Measurements from ENCODE around the gene INSL3.
"Not testable (repeated sequence)": the region's sequence is repeated elsewhere in the genome, so short reads cannot be mapped to it uniquely, and the experiment has no call there.

The INSL3 gene

DNA sequence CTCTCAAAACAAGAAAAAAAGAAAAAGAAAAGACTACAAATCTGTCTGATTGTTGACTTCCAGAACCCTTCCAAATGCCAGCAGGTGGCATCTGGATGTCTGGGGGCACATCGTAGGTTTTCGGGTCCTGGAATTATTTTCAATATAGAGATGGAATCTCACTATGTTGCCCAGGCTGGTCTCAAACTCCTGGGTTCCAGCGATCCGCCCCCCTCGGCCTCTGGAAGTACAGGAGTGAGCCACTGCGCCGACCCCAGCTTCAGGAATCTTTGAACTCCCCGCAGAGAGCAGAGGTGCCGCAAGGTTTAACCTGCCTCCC, 26.9 kb downstream of the INSL3 start:
- H3K27me3 ChIP-seq: peaks cover 5% of the 10 kb centered on the region; the same call in 1 of the 2 replicates
- H3K4me1 ChIP-seq: peaks cover 6% of the 10 kb centered on the region
- DNase-seq: no peak
- H3K36me3 ChIP-seq: no peaks in the 10 kb centered on the region
- TF ChIP-seq CTCF (IDR thresholded peaks at IDR 0.05; ENCODE audit: low read depth, low read length): no peak
- no peak overlapping the region for H3K4me3 ChIP-seq (ENCODE audit: low read depth, low read length)
- H3K9me3 ChIP-seq: no peaks in the 10 kb centered on the region

- no peak overlapping the region for H3K4me3 ChIP-seq (ENCODE audit: low read depth, low read length)
- TF ChIP-seq CTCF (IDR thresholded peaks at IDR 0.05; ENCODE audit: low read depth, low read length): no peak
- H3K27me3 ChIP-seq: peaks cover 5% of the 10 kb centered on the region; the same call in 1 of the 2 replicates
- H3K36me3 ChIP-seq: no peaks in the 10 kb centered on the region
- H3K9me3 ChIP-seq: no peaks in the 10 kb centered on the region
- H3K4me1 ChIP-seq: peaks cover 6% of the 10 kb centered on the region
- no peak for DNase-seq
These were observed 31.1 kb downstream of the INSL3 start for GRCh38 chr19:17790059-17790780.

GRCh38 chr19:17788632-17789031, 32.7 kb downstream of the INSL3 start:
- no peak for TF ChIP-seq CTCF (IDR thresholded peaks at IDR 0.05; ENCODE audit: low read depth, low read length)
- Histone ChIP-seq H3K4me1 (peaks cover 3% of the 10 kb centered on the region), H3K36me3 (no peaks in the 10 kb centered on the region), H3K9me3 (no peaks in the 10 kb centered on the region), H3K27me3 (no peaks in the 10 kb centered on the region), H3K4me3 (ENCODE audit: low read depth, low read length) (no peak overlapping the region)
- no peak for DNase-seq

DNA sequence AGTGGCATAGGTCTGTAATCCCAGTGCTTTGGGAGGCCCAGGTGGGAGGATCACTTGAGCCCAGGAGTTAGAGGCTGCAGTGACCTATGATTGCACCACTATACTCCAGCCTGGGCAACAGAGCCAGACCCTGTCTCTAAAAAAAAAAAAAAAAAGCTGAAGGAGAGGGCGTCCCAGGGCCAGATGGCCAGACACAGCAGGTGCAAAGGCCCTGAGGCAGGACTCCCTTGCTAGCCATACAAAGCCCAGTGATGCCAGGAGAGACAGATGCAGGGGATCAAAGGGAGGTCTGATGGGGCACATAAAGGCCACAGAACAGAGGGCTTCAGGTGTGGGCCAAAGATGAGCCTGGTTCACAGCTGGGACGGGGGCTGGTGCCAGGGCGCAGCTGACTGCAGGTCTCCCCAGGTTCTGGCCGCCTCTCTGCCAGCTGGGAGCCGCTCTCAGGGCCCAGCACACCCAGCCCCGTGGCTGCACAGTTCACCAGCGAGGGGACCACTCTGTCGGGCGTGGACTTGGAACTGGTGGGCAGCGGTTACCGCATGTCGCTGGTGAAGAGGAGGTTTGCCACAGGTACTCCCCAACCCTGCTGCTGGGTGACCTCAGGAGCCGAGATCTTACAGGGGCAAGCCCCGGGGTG, 33.9 kb downstream of the INSL3 start:
- peaks cover 3% of the 10 kb centered on the region for H3K4me1 ChIP-seq

DNA sequence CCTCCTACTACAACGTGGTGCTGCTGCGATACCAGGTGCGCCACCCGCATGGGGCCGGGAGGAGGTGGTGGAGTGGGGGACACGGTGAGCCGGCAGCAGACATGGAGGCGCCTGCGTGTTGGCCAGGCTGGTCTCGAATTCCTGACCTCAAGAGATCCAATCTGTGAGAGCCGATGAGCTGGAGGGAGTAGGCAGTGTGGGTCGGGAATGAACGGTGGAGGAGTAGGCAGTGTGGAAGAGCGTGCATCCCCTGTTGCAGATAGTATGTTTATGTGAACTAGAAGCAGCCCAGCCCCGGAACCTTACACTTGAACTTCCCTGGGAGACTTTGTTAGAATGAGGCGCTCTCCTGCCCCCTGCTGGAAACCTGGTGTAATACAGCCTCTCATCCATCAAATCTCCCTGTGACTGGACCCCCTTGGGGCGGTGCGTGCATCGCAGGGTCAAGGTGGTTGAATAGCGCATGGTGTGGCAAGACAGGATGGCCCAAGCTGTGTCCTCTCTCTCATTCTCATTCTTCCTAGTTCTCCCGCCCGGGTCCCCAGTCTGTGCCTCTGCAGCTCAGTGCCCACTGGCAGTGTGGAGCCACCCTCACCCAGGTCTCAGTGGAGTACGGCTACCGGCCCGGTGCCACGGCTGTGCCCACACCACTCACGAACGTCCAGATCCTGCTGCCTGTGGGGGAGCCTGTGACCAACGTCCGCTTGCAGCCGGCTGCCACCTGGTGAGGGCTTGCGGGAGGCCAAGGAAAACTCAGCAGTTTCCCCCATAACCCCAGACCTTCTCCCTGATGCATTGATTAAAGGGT, 36.9 kb downstream of the INSL3 start:
- peak; percentile 84 for DNase-seq
- Histone ChIP-seq H3K36me3 (no peaks in the 10 kb centered on the region), H3K27me3 (no peaks in the 10 kb centered on the region)

More for the DNA sequence above, 33.9 kb downstream of the INSL3 start:
- no peak for DNase-seq
- H3K27me3 ChIP-seq: no peaks in the 10 kb centered on the region
- H3K4me3 ChIP-seq (ENCODE audit: low read depth, low read length): no peak overlapping the region
- no peaks in the 10 kb centered on the region for H3K36me3 ChIP-seq
- no peak for TF ChIP-seq CTCF (IDR thresholded peaks at IDR 0.05; ENCODE audit: low read depth, low read length)
- H3K9me3 ChIP-seq: no peaks in the 10 kb centered on the region

GRCh38 chr19:17783721-17784120, 37.6 kb downstream of the INSL3 start:
- not testable (repeated sequence) for H3K9me3 ChIP-seq, H3K27me3 ChIP-seq, H3K4me1 ChIP-seq, H3K36me3 ChIP-seq, DNase-seq
- H3K4me3 ChIP-seq (ENCODE audit: low read depth, low read length): peak overlapping the region; percentile 39

More for the DNA sequence above, 36.9 kb downstream of the INSL3 start:
- Histone ChIP-seq H3K4me3 (ENCODE audit: low read depth, low read length) (peak overlapping the region; percentile 39), H3K4me1 (no peaks in the 10 kb centered on the region), H3K9me3 (no peaks in the 10 kb centered on the region)
- peak; percentile 89 for TF ChIP-seq CTCF (IDR thresholded peaks at IDR 0.05; ENCODE audit: low read depth, low read length)
